Choroid plexus epithelial cell (primary cell): Measurements from ENCODE around the gene KLHL13.

Experiments
- DNase-seq: peaks from one replicate; pipeline ENCODE4 v3.0.0-alpha.2; 2010; ENCODE audit warnings: low read depth
- H3K4me3 ChIP-seq: 2 replicates; pipeline ENCODE4 v1.5.1; 2011; ENCODE audit warnings: low read depth, mild to moderate bottlenecking, control low read depth, low read length, moderate library complexity
- CTCF ChIP-seq: conservative IDR thresholded peaks from 2 replicates; pipeline ENCODE4 v1.5.1; 2011; ENCODE audit warnings: low read depth, mild to moderate bottlenecking, control low read depth, inconsistent platforms, low read length, moderate library complexity

KLHL13 gene

DNA sequence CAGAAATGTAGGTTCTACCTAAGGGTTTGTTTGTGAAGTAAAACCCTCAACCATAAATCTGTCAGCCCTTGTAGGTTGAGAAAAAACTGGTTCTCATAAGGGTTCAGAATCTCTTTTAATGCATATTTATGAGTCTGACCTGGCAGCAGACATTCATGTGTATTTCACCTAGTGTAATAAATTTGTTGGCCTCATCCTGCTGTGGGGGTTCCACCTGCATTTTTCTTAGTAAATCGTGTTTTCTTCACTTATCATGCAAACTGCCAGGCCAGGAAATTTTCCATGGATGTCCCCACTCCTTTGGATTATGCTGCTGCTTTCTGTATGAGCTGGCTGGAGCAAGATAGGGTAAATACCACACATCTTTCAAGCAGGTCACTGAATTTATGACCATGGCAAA, 42.4 kb downstream of the KLHL13 start:
- TF ChIP-seq CTCF = no peak
- H3K4me3 ChIP-seq = no peak overlapping the region

DNA sequence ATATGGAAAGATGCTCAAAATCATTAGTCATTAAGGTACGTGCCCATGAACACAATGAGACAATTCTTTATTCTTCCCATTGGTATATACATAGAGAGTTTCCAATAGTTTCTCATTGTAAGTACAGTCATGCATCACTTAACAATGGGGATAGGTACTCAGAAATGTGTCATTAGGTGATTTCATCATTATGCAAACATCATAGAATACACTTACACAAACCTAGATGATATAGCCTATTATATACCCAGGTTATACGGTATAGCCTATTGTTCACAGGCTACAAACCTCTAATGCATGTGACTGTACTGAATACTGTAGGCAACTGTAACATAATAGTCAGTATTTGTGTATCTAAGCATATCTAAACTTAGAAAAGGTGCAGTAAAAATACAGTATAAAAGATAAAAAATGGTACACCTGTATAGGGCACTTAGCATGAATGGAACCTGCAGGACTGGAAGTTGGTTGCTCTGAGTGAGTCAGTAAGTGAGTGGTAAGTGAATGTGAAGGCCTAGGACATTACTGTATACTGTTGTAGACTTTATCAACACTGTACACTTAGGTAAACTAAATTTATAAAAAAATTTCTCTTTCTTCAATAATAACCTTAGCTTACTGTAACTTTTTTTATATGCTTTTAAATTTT, 49.6 kb downstream of the KLHL13 start:
- no peak overlapping the region for H3K4me3 ChIP-seq
- no peak for DNase-seq
- TF ChIP-seq CTCF = no peak

More for the DNA sequence above, 42.4 kb downstream of the KLHL13 start:
- no peak for DNase-seq

DNA sequence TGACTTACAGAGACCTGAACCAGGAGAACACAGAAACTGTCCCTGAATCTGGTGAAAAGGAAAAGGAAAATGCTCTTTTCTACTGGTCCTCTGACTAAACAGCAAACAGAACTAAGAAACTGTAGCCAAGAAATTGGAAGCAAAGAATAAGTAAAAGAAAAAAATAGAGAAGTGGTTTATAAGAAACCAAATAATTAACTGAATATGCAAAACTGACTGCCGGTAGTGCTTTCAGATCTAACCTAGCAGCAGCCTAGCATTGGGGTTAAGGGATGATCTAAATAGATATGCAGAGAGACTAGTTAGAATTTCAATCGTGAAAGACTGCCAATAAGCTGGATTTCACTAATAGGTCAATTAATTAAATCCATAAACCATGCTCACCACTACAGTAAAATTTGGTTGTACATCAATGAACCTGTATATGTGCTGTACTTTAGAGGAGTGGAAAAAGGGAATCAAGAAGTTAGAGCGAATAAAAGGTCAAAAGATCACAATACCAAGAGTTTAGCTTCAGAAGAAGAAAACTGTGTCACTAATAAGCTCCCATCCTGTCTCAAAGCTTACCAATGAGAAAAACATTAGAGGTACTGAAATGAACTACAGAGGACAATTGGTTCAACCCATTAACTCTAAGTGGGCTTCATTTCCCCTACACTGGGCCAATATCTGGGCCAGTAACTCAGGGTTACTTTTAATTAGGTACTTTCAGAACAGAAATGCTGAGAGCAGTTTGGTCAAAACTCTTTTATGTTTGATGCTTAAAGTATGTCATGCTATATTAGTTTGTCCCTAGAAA, 53.6 kb downstream of the KLHL13 start:
- H3K4me3 ChIP-seq = no peak overlapping the region
- TF ChIP-seq CTCF = no peak
- DNase-seq = no peak

- H3K4me3 ChIP-seq = no peak overlapping the region
- no peak for DNase-seq
- no peak for TF ChIP-seq CTCF
Observed at GRCh38 chrX:118062048-118062789, 54.4 kb downstream of the KLHL13 start.

DNA sequence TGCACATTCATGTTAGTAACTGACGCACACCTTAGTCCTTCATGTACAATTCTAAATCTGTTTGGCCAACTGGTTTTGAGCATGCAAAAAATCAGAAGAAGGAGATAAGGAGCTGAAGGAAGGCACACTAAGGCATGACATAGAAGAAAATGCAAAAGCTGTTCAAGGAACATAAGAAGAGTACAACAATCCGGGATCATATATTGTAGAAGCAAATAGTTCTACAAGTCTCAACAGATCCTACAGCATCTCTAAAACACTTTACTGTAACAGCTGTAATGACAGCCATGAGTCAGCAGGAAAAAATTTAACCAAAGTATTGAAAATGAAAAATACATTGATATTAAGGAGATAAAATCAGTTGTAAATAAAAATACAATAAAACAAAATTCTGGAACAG, 57.7 kb downstream of the KLHL13 start:
- no peak for TF ChIP-seq CTCF
- H3K4me3 ChIP-seq = no peak overlapping the region
- no peak for DNase-seq

DNA sequence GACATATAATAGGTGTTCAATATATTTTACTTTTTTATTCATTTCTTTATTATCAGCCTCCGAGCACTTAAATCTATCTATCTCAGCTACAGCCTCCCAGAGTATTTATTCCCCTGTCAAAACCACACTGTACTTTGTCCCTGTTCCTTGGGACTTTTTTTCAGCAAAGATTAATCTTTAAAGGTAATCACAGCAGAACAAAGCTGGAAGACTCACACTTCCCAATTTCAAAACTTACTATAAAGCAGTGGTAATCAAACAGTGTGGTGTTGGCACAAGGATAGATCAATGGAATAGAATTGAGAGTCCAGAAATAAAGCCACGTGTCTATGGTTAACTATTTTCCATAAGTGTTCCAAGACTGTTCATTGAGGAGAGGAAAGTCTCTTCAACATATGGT, 59.7 kb downstream of the KLHL13 start:
- DNase-seq = no peak
- no peak overlapping the region for H3K4me3 ChIP-seq
- TF ChIP-seq CTCF = no peak
